Peyer's patch (tissue), 4 donors: ENCODE data around the gene FNDC5.

Source experiments
- CTCF ChIP-seq, 6 experiments: fragments of 450-650 bp in 4 of 6; fragments of 200-600 bp in 2 of 6; sonication (generic) in 1 of 6; IDR thresholded peaks; one replicate each; pipeline ENCODE4 v1.5.1; 2017 to 2019; ENCODE audit warnings: antibody characterized with exemption in 6 of 6, mild to moderate bottlenecking in 3 of 6, moderate library complexity in 1 of 6
- POLR2A ChIP-seq, 2 donors: fragments of 450-650 bp; IDR thresholded peaks; one replicate each; pipeline ENCODE4 v1.5.1; 2017; ENCODE audit warnings: antibody characterized with exemption in 2 of 2, mild to moderate bottlenecking in 2 of 2, moderate library complexity in 2 of 2

- TF ChIP-seq CTCF (IDR thresholded peaks at IDR 0.05) (no peak), POLR2A (IDR thresholded peaks at IDR 0.05) (no peak)
Observed at GRCh38 chr1:32816676-32817158, 54.0 kb downstream of the FNDC5 start.
